K562 (cell line): ENCODE measurements around the gene ZSCAN22. TPM values are rescaled to one million over a fixed set of nuclear protein-coding genes. Genes with fewer than 3 reads are reported as not detected.
A peak's percentile ranks its signal among the peaks of the same experiment; 100 is the strongest.

Experiments used
- ATF1 ChIP-seq, 2 experiments: fragments of 450-650 bp in 1 of 2; IDR thresholded peaks; 2 replicates each; pipeline ENCODE4 v1.6.1; 2016; ENCODE audit warnings: missing compliant biosample characterization in 1 of 2, missing genetic modification characterization in 1 of 2
- BCL6 ChIP-seq: fragments of 250-450 bp; sonication (Bioruptor Pico); IDR thresholded peaks from 2 replicates; pipeline ENCODE4 v1.4.0; 2020
- EWSR1 ChIP-seq: fragments of 450-650 bp; IDR thresholded peaks from 2 replicates; pipeline ENCODE4 v1.6.1; 2018; ENCODE audit warnings: borderline replicate concordance, mild to moderate bottlenecking, low read depth, moderate library complexity; ENCODE audit not compliant: partially characterized antibody
- ILK ChIP-seq: fragments of 450-650 bp; IDR thresholded peaks from 2 replicates; pipeline ENCODE4 v1.6.1; 2016; ENCODE audit warnings: missing genetic modification characterization, low read depth, mild to moderate bottlenecking, missing compliant biosample characterization, moderate library complexity, borderline replicate concordance
- JUND ChIP-seq, 2 experiments: IDR thresholded peaks; 2 replicates in 1 of 2; 3 replicates in 1 of 2; pipeline ENCODE4 v1.6.1; 2011; ENCODE audit warnings: borderline replicate concordance in 2 of 2, low read depth in 2 of 2, low read length in 2 of 2, improper control_type of control experiment in 1 of 2, missing biosample characterization in 1 of 2, missing genetic modification characterization in 1 of 2, missing genetic modification reagents in 1 of 2
- MCM2 ChIP-seq: fragments of 450-650 bp; IDR thresholded peaks from 2 replicates; pipeline ENCODE4 v1.6.1; 2017; ENCODE audit warnings: low read depth, mild to moderate bottlenecking
- NEUROD1 ChIP-seq: fragments of 150-350 bp; IDR thresholded peaks from 2 replicates; pipeline ENCODE4 v1.6.1; 2014; ENCODE audit warnings: borderline replicate concordance, low read length, low read depth; ENCODE audit not compliant: partially characterized antibody
- NONO ChIP-seq, 2 experiments: fragments of 200-400 bp in 1 of 2; fragments of 450-650 bp in 1 of 2; formaldehyde crosslinking in 1 of 2; IDR thresholded peaks; 2 replicates each; pipeline ENCODE4 v1.6.1; 2017; ENCODE audit warnings: low read depth in 2 of 2, mild to moderate bottlenecking in 2 of 2, moderate library complexity in 2 of 2, low read length in 1 of 2
- PHF21A ChIP-seq: fragments of 450-650 bp; IDR thresholded peaks from 2 replicates; pipeline ENCODE4 v1.6.1; 2017; ENCODE audit warnings: low read depth, borderline replicate concordance
- POLR2A ChIP-seq: fragments of 450-650 bp; conservative IDR thresholded peaks from 2 replicates; pipeline ENCODE4 v1.6.1; 2016
- PPARD ChIP-seq: fragments of 250-450 bp; sonication (Bioruptor Pico); IDR thresholded peaks from 2 replicates; pipeline ENCODE4 v1.8.0; 2022; ENCODE audit warnings: inconsistent platforms, mild to moderate bottlenecking, moderate library complexity
- SLC30A9 ChIP-seq: fragments of 250-450 bp; sonication (Bioruptor Pico); IDR thresholded peaks from 2 replicates; pipeline ENCODE4 v1.8.0; 2022; ENCODE audit warnings: mild to moderate bottlenecking, moderate library complexity
- SREBF2 ChIP-seq: sonication (generic); formaldehyde crosslinking; IDR thresholded peaks from 2 replicates; pipeline ENCODE4 v1.4.0; 2020; ENCODE audit warnings: mild to moderate bottlenecking, missing genetic modification reagents
- TFAM ChIP-seq: fragments of 250-450 bp; sonication (Bioruptor Pico); conservative IDR thresholded peaks from 2 replicates; pipeline ENCODE4 v1.5.0; 2021; ENCODE audit warnings: mild to moderate bottlenecking, moderate library complexity
- XRCC3 ChIP-seq: fragments of 450-650 bp; IDR thresholded peaks from 2 replicates; pipeline ENCODE4 v1.6.1; 2017; ENCODE audit warnings: mild to moderate bottlenecking, moderate library complexity
- ZNF224 ChIP-seq: sonication (generic); formaldehyde crosslinking; IDR thresholded peaks from 2 replicates; pipeline ENCODE4 v1.8.0; 2022; ENCODE audit warnings: mild to moderate bottlenecking, missing genetic modification reagents
- ZNF766 ChIP-seq: fragments of 200-800 bp; sonication (Bioruptor generic); conservative IDR thresholded peaks from 2 replicates; pipeline ENCODE4 v1.6.1; 2016; ENCODE audit warnings: missing genetic modification characterization, missing compliant biosample characterization
- polyA plus RNA-seq, 8 experiments: library from polyadenylated mRNA; depleted of rRNA in 4 of 8; stranded (reverse) in 5 of 8; unstranded in 3 of 8; fragments of >200 nt; fragmentation: Nextera tagmentation in 2 of 8; fragmentation: Illumina TruSeq in 1 of 8; extraction: Ambion mirVana in 2 of 8; extraction: Trizol in 1 of 8; gene quantifications; 2 replicates each; pipeline versions ENCODE4 v1.2.1 to v1.2.3, GENCODE V29; 2011 to 2014; ENCODE audit warnings: inconsistent platforms in 1 of 8, missing spikeins in 1 of 8
- total RNA-seq, 7 experiments: library from RNA; depleted of rRNA in 6 of 7; stranded (reverse); fragments of >200 nt in 6 of 7; fragmentation: Illumina TruSeq in 2 of 7; extraction: Trizol in 2 of 7; gene quantifications; 2 replicates each; pipeline versions ENCODE4 v1.2.1 to v1.2.3, GENCODE V29; 2011 to 2021; ENCODE audit warnings: low replicate concordance in 1 of 7
- TF ChIP-seq, protein P1 (sequence below): IDR thresholded peaks from 3 replicates; pipeline ENCODE4 v1.6.1; 2011; ENCODE audit warnings: borderline replicate concordance, mild to moderate bottlenecking, moderate library complexity; ENCODE audit not compliant: insufficient read length; ENCODE audit errors: extremely low read depth
- TF ChIP-seq, protein P2 (sequence below): sonication (generic); formaldehyde crosslinking; IDR thresholded peaks from 2 replicates; pipeline ENCODE4 v1.8.0; 2023; ENCODE audit warnings: mild to moderate bottlenecking, missing genetic modification reagents
- TF ChIP-seq, protein P3 (sequence below): fragments of 250-450 bp; sonication (Bioruptor Pico); IDR thresholded peaks from 2 replicates; pipeline ENCODE4 v1.8.0; 2022; ENCODE audit warnings: inconsistent platforms, mild to moderate bottlenecking, moderate library complexity, borderline replicate concordance

Gene ZSCAN22
- total and polyA plus RNA-seq, 9 of the 15 experiments (the other 6 are each of a cell fraction or from before 2014, with no cell fraction given): 0.98 to 5.3 (median 3.0) TPM

DNA sequence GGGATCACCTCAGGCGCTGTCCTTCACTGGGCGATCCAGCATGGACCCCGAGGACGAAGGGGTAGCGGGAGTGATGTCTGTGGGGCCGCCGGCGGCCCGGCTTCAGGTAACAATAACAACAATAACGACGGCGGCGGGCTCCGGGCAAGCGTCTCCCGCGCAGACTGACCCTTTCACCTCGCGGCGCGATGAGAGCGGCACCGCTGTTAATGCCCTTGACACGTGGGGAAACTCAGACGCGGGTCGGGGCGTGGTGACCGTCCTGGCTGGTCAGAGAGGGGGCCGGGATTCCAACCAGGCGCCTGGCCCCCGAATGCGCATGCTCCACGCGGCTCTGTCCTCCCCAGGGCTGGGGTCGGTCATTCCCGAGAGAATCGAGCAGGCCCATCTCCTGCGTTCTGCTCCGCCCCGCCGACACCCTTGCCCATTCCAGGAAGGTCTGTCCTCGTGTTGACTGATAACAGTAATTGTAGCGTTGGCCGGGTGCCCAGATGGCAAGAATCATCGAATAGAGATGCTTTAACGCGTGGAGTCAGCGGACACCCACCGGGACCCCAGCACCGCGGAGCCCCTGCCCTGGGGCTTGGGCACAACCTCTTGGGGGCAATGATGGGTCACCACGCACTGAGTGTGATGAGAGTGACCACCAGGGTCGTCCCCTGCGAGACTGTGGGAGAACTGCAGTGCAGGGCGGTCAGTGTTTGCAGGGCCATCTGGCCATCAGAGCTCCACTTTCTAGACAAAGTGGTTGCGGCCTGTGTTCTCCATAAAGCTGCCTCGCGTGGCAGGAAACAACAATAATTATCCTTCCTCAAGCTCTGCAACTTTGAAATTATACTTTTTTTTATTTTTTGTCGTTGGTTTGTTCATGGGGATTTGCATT is 47.5 kb upstream of the ZSCAN22 start (continued):
- TF ChIP-seq TFAM (CRISPR knock-in tag) (no peak), MCM2 (no peak), XRCC3 (no peak), ILK (no peak), PPARD (CRISPR knock-in tag) (no peak), JUND (IDR thresholded peaks at IDR 0.05; ENCODE audit: borderline replicate concordance, low read depth, low read length) (no peak), JUND (tag; IDR thresholded peaks at IDR 0.05; ENCODE audit: borderline replicate concordance, low read depth, low read length) (no peak), PHF21A (no peak), SLC30A9 (no peak), ZNF224 (CRISPR knock-in tag) (no peak), BCL6 (CRISPR knock-in tag) (no peak), ATF1 (CRISPR knock-in tag; IDR thresholded peaks at IDR 0.05) (no peak), ATF1 (tag; IDR thresholded peaks at IDR 0.05) (peak; percentile 62; the same call in 1 of the 2 replicates), NONO (IDR thresholded peaks at IDR 0.05; ENCODE audit: low read depth in 2 of 2, low read length in 1 of 2) (no peak), EWSR1 (no peak), SREBF2 (CRISPR knock-in tag) (0 out of 2 replicates have a peak, but pooled peaks have one; percentile 34), POLR2A (no peak; the same call in 1 of the 2 replicates), NEUROD1 (no peak), ZNF766 (peak; percentile 76; the same call in 1 of the 2 replicates)
- TF ChIP-seq, protein P1, sequence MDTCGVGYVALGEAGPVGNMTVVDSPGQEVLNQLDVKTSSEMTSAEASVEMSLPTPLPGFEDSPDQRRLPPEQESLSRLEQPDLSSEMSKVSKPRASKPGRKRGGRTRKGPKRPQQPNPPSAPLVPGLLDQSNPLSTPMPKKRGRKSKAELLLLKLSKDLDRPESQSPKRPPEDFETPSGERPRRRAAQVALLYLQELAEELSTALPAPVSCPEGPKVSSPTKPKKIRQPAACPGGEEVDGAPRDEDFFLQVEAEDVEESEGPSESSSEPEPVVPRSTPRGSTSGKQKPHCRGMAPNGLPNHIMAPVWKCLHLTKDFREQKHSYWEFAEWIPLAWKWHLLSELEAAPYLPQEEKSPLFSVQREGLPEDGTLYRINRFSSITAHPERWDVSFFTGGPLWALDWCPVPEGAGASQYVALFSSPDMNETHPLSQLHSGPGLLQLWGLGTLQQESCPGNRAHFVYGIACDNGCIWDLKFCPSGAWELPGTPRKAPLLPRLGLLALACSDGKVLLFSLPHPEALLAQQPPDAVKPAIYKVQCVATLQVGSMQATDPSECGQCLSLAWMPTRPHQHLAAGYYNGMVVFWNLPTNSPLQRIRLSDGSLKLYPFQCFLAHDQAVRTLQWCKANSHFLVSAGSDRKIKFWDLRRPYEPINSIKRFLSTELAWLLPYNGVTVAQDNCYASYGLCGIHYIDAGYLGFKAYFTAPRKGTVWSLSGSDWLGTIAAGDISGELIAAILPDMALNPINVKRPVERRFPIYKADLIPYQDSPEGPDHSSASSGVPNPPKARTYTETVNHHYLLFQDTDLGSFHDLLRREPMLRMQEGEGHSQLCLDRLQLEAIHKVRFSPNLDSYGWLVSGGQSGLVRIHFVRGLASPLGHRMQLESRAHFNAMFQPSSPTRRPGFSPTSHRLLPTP: no peak
- TF ChIP-seq, protein P2, sequence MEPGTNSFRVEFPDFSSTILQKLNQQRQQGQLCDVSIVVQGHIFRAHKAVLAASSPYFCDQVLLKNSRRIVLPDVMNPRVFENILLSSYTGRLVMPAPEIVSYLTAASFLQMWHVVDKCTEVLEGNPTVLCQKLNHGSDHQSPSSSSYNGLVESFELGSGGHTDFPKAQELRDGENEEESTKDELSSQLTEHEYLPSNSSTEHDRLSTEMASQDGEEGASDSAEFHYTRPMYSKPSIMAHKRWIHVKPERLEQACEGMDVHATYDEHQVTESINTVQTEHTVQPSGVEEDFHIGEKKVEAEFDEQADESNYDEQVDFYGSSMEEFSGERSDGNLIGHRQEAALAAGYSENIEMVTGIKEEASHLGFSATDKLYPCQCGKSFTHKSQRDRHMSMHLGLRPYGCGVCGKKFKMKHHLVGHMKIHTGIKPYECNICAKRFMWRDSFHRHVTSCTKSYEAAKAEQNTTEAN (CRISPR knock-in tag): no peak
- TF ChIP-seq, protein P3, sequence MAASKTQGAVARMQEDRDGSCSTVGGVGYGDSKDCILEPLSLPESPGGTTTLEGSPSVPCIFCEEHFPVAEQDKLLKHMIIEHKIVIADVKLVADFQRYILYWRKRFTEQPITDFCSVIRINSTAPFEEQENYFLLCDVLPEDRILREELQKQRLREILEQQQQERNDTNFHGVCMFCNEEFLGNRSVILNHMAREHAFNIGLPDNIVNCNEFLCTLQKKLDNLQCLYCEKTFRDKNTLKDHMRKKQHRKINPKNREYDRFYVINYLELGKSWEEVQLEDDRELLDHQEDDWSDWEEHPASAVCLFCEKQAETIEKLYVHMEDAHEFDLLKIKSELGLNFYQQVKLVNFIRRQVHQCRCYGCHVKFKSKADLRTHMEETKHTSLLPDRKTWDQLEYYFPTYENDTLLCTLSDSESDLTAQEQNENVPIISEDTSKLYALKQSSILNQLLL (CRISPR knock-in tag): no peak
